ENCODE measurements around the gene PREX1. TPM values are rescaled to one million over a fixed set of nuclear protein-coding genes. Genes with fewer than 3 reads are reported as not detected.

The PREX1 gene
- total and polyA plus RNA-seq, 10 donors: 36.7 to 279 (median 157) TPM

DNA sequence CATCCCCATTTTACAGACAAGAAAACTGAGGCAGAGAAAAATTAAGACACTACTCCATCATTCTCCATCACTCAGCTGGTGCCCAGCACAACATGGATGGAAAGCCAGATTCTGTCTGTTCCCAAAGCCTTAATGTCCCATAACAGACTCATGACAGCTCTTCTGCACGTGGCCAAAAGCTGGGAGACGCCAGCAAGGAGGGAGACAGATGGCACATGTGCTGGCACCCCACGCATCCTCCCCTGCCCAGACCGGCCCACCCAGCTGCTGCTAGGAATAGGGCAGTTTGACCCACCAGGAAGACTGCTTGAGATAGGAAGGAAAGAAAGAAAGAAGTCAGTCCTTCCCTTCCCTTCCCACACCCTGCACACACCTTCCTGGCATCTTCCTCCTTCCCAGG is 96.3 kb downstream of the PREX1 start:
- WGBS, 5 donors: 88 to 95% (median 91%) methylated on average over 4 of the region's 4 CpGs
- Histone ChIP-seq H3K36me3 (peaks cover 0 to 100% (median 42%) of the 10 kb centered on the region in 6 donors), H3K4me1 (peaks cover under 1 to 97% (median 36%) of the 10 kb centered on the region in 6 donors), H3K4me3 (no peak overlapping the region), H3K9me3 (no peaks in the 10 kb centered on the region), H3K27ac (peak overlapping the region in 1 of 8 donors; percentile 16), H3K27me3 (replicated peaks in 1 of 7) (no peaks in the 10 kb centered on the region)
- DNase-seq: no peak
- no peak for TF ChIP-seq CTCF (IDR thresholded peaks at IDR 0.05 in 8 of 11, conservative IDR thresholded peaks at IDR 0.05 in 3 of 11)
- no peak for TF ChIP-seq POLR2A (IDR thresholded peaks at IDR 0.05)
- TF ChIP-seq POLR2AphosphoS5 (IDR thresholded peaks at IDR 0.05): peak in 2 of 3 donors; percentile 11 to 31
- intact Hi-C loops (cut with DNase I; ENCODE audit: low total_unique reads): no loop called here

GRCh38 chr20:48730977-48731376 is 96.8 kb downstream of the PREX1 start:
- Histone ChIP-seq H3K36me3 (peaks cover 0 to 100% (median 46%) of the 10 kb centered on the region in 6 donors), H3K4me1 (peaks cover 0 to 97% (median 32%) of the 10 kb centered on the region in 6 donors), H3K4me3 (no peak overlapping the region), H3K9me3 (no peaks in the 10 kb centered on the region), H3K27ac (no peak overlapping the region), H3K27me3 (replicated peaks in 1 of 7) (no peaks in the 10 kb centered on the region)
- WGBS, 5 donors: 96 to 100% (median 97%) methylated on average over 3 of the region's 3 CpGs
- no peak for DNase-seq
- TF ChIP-seq POLR2AphosphoS5 (IDR thresholded peaks at IDR 0.05): no peak
- no peak for TF ChIP-seq CTCF (IDR thresholded peaks at IDR 0.05 in 8 of 11, conservative IDR thresholded peaks at IDR 0.05 in 3 of 11)
- TF ChIP-seq POLR2A (IDR thresholded peaks at IDR 0.05): no peak
- intact Hi-C loops (cut with DNase I; ENCODE audit: low total_unique reads): no loop called here

DNA sequence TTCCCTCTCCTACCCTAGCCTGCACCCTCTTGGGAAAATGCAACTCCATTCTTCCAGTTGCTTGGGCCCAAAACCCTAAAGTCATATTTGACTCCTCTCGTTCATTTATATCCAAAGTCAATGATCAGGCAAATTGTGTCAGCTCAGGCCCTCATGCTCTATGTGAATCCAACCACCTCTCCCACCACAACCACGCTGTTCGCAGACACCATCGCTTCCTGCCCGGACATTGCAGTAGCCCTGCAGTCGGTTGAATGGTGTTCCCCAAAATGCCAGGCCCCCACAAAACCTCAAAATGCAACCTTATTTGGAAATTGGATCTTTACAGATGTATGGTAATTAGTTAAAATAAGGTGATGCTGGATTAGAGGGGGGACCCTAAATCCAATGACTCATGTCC is 98.3 kb downstream of the PREX1 start:
- no peak for DNase-seq
- TF ChIP-seq POLR2AphosphoS5 (IDR thresholded peaks at IDR 0.05): no peak
- TF ChIP-seq CTCF (IDR thresholded peaks at IDR 0.05 in 8 of 11, conservative IDR thresholded peaks at IDR 0.05 in 3 of 11): no peak
- no peak for TF ChIP-seq POLR2A (IDR thresholded peaks at IDR 0.05)
- Histone ChIP-seq H3K27ac (peak overlapping the region in 3 of 8 donors; percentile 2 to 45 (median 42)), H3K4me3 (no peak overlapping the region), H3K9me3 (no peaks in the 10 kb centered on the region), H3K27me3 (replicated peaks in 1 of 7) (no peaks in the 10 kb centered on the region), H3K4me1 (peaks cover 0 to 97% (median 29%) of the 10 kb centered on the region in 6 donors), H3K36me3 (peaks cover 0 to 100% (median 53%) of the 10 kb centered on the region in 6 donors)
- 47 to 67% (median 62%) methylated on average over 6 of the region's 6 CpGs for WGBS, 5 donors
- intact Hi-C loops (cut with DNase I; ENCODE audit: low total_unique reads): no loop called here

DNA sequence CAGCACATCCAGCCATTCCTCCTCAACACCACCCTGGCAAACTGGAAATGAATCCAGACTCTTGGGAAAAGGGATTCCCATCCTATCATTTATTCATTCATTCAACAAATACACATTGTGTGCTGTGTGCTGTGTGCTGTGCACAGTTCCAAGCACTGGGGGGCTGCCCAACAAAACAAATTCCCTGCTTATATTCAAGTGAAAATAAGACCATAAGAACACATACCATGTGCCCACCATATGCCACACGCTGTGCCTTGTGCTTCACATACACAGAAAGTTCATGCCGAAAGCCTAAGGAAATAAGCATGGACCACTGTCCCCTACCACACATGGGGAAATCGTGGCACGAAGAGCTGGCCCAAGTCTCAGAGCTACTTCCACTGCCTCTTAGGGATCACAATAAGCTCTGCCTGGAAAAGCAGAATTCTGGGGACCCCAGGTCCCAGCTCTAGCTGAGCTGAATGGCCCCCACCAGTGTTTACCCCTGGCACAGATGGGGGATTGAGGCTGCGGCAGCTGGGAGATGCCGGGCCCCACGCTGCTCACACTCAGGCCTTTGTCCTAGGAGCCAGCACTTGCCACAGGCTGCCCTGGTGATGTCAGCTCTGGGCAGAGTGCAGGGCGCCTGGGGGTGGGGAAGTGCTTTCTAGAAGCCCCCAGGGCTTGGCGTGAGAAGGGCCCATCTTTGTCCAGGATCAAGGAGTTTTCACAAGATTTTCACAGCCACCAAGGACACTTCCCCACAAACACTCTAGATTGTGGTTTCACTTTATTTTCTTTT is 99.6 kb downstream of the PREX1 start:
- H3K27ac ChIP-seq: peak overlapping the region in 2 of 8 donors; percentile 42 to 55

More for the DNA sequence above, 99.6 kb downstream of the PREX1 start:
- Histone ChIP-seq H3K4me3 (no peak overlapping the region), H3K27me3 (replicated peaks in 1 of 7) (no peaks in the 10 kb centered on the region), H3K36me3 (peaks cover 0 to 100% (median 42%) of the 10 kb centered on the region in 6 donors), H3K9me3 (no peaks in the 10 kb centered on the region), H3K4me1 (peaks cover 7 to 97% (median 42%) of the 10 kb centered on the region in 6 donors)
- intact Hi-C loops (cut with DNase I; ENCODE audit: low total_unique reads): no loop called here
- DNase-seq: no peak
- no peak for TF ChIP-seq POLR2AphosphoS5 (IDR thresholded peaks at IDR 0.05)
- no peak for TF ChIP-seq POLR2A (IDR thresholded peaks at IDR 0.05)
- TF ChIP-seq CTCF (IDR thresholded peaks at IDR 0.05 in 8 of 11, conservative IDR thresholded peaks at IDR 0.05 in 3 of 11): no peak
- WGBS, 5 donors: 84 to 94% (median 90%) methylated on average over 8 to 9 of the region's 9 CpGs

Measured in spleen (tissue), 11 donors.